ENCODE results near the gene GPRC5B. TPM values are rescaled to one million over a fixed set of nuclear protein-coding genes. Genes with fewer than 3 reads are reported as not detected.

Gene GPRC5B
- total RNA-seq, 1 experiment from 2014 or later, result 137 TPM

DNA sequence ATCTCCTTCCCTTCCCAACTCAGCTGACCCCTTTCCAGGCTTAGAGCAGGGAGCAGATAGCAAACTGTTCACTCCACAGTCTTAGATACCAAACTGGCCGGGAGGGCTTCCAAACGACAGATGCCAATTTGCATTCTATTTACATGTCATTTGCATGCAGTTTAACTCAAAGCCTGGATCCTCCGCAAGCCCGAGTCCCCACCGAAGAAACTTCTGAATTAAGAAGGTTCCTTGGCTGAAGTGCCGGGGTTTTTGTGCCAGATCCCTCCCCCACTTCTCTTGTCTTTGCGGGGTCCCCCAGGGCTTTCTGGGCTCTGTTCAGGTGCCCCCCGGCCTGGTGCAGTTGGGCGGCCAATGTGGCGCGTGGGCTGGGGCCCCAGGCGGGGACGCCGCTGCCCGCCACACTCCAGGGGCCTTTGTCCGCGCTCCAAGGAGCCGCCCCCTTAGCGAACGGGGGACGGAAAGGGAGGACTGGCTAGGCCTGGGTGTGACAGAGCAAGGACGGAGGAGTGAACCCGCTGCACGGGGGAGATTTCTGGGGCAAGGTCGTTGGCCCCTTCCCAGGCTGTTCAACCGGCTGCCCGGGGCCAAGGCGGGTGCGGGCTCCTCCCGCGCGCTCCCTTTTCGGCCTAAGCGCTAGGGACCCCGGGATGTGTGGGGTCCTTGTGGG, 1.2 kb downstream of the GPRC5B start:
- Histone ChIP-seq H2BK15ac (ENCODE audit: low read depth, low read length) (no peak overlapping the region), H2AK5ac (ENCODE audit: insufficient read length, low read length) (no peak overlapping the region), H2AFZ (ENCODE audit: low read length) (no peak overlapping the region), H3K23ac (ENCODE audit: insufficient read length, low read depth, low read length) (no peak overlapping the region), H3K4me1 (ENCODE audit: insufficient read depth, low read length) (no peaks in the 10 kb centered on the region; the same call in 1 of the 2 replicates), H3K27me3 (ENCODE audit: insufficient read depth, low read length) (no peaks in the 10 kb centered on the region; the same call in 1 of the 2 replicates), H4K91ac (ENCODE audit: insufficient read length, low read depth, low read length) (no peak overlapping the region), H3K56ac (ENCODE audit: insufficient read length, low read depth, low read length) (no peak overlapping the region), H2BK12ac (ENCODE audit: insufficient read length, low read depth, low read length) (no peak overlapping the region), H2BK20ac (ENCODE audit: low read depth, low read length, poor library complexity, severe bottlenecking) (no peak overlapping the region), H3K79me1 (ENCODE audit: insufficient read depth, low read depth, low read length, poor library complexity, severe bottlenecking) (peaks cover 15% of the 10 kb centered on the region), H4K8ac (replicated peaks; ENCODE audit: insufficient read length, low read depth, low read length) (no peak overlapping the region), H3K9me3 (ENCODE audit: control insufficient read depth, low read depth, low read length) (no peaks in the 10 kb centered on the region), H2BK120ac (ENCODE audit: low read depth, low read length, poor library complexity, severe bottlenecking) (no peak overlapping the region), H3K14ac (ENCODE audit: insufficient read depth, low read length) (peak overlapping the region; percentile 60), H2BK5ac (ENCODE audit: insufficient read length, low read length) (no peak overlapping the region), H4K20me1 (ENCODE audit: control insufficient read depth, insufficient read depth, insufficient read length) (no peaks in the 10 kb centered on the region), H3K18ac (ENCODE audit: insufficient read length, low read depth, low read length) (no peak overlapping the region), H3K4me2 (ENCODE audit: insufficient read depth, insufficient read length, low read length) (peak overlapping the region; percentile 90), H3K4ac (ENCODE audit: low read depth, low read length) (no peak overlapping the region), H3K79me2 (ENCODE audit: insufficient read depth, low read length) (peaks cover 14% of the 10 kb centered on the region; the same call in 1 of the 2 replicates), H3T11ph (ENCODE audit: low read length) (no peak overlapping the region), H4K5ac (ENCODE audit: insufficient read length, low read depth, low read length) (no peak overlapping the region), H3K23me2 (ENCODE audit: insufficient read length, low read depth, low read length, poor library complexity, severe bottlenecking) (peaks cover 20% of the 10 kb centered on the region), H3K9ac (ENCODE audit: extremely low read depth, insufficient read length, low read length) (peak overlapping the region; percentile 65), H3K27ac (ENCODE audit: insufficient read length, low read depth, low read length) (peak overlapping the region; percentile 28)
- H3K36me3 Mint-ChIP-seq (ENCODE audit: insufficient read depth in 1 of 3, low read depth in 3 of 3), result peaks cover 13 to 25% (median 22%) of the 10 kb centered on the region in 3 experiments
- TF ChIP-seq, protein P1, sequence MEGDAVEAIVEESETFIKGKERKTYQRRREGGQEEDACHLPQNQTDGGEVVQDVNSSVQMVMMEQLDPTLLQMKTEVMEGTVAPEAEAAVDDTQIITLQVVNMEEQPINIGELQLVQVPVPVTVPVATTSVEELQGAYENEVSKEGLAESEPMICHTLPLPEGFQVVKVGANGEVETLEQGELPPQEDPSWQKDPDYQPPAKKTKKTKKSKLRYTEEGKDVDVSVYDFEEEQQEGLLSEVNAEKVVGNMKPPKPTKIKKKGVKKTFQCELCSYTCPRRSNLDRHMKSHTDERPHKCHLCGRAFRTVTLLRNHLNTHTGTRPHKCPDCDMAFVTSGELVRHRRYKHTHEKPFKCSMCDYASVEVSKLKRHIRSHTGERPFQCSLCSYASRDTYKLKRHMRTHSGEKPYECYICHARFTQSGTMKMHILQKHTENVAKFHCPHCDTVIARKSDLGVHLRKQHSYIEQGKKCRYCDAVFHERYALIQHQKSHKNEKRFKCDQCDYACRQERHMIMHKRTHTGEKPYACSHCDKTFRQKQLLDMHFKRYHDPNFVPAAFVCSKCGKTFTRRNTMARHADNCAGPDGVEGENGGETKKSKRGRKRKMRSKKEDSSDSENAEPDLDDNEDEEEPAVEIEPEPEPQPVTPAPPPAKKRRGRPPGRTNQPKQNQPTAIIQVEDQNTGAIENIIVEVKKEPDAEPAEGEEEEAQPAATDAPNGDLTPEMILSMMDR (conservative IDR thresholded peaks at IDR 0.05), result no peak
- H3K9me3 Mint-ChIP-seq, result peaks cover 0 to 3% of the 10 kb centered on the region in 2 experiments; a peak in 1 of 5 replicates
- H3K4me3 Mint-ChIP-seq, result peak overlapping the region; percentile 74 to 87
- H3K27me3 Mint-ChIP-seq (ENCODE audit: low read depth), result peaks cover 13% of the 10 kb centered on the region
- DNase-seq, result peak; percentile 64
- peak overlapping the region; percentile 92 to 98 (median 98) for H3K27ac Mint-ChIP-seq
- no CpG with 5 or more reads among the region's 35 CpGs for WGBS (ENCODE audit: extremely low coverage, insufficient read length, low lambda C conversion rate)
- H3K4me1 Mint-ChIP-seq, result peaks cover 44 to 48% of the 10 kb centered on the region in 2 experiments

All from H9 (cell line).